ENCODE data around the gene OPN1SW.

Gene OPN1SW

DNA sequence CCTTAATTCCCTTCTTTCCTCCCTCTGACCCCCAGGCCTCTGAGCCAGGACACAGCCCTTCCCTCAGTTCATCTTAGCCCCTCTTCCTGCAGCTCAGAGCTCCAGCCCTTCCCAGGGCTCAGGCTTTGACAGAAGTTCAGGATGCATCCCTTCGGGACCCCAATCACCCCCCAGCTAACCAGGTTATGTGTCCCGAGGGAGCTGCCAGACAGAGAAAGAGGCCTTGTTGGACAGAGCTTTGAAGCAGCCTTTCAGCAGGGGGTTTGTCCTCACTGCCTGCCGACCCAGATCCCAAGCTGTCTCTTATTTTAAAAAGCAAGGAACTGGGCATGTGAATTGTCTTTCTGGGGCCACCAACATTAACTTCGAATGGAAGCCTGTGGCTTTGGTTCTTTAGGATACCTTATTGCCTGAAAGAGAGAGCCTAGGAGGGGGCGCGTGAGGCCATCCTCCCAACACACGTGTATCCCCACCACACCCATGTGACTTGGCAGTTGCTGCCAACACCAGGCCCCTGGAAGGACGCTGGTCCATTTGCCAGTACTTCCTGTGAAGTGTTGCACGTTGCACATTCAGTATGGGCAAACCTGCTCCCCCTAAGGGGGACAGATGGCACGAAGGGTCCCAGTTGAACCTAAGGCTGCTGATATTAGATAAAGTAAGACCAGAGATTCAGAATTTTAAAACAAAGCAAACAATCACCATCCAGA, 17.0 kb upstream of the OPN1SW start:
- no peak for DNase-seq

GRCh38 chr7:128791972-128792327, 16.4 kb upstream of the OPN1SW start:
- DNase-seq: no peak

DNA sequence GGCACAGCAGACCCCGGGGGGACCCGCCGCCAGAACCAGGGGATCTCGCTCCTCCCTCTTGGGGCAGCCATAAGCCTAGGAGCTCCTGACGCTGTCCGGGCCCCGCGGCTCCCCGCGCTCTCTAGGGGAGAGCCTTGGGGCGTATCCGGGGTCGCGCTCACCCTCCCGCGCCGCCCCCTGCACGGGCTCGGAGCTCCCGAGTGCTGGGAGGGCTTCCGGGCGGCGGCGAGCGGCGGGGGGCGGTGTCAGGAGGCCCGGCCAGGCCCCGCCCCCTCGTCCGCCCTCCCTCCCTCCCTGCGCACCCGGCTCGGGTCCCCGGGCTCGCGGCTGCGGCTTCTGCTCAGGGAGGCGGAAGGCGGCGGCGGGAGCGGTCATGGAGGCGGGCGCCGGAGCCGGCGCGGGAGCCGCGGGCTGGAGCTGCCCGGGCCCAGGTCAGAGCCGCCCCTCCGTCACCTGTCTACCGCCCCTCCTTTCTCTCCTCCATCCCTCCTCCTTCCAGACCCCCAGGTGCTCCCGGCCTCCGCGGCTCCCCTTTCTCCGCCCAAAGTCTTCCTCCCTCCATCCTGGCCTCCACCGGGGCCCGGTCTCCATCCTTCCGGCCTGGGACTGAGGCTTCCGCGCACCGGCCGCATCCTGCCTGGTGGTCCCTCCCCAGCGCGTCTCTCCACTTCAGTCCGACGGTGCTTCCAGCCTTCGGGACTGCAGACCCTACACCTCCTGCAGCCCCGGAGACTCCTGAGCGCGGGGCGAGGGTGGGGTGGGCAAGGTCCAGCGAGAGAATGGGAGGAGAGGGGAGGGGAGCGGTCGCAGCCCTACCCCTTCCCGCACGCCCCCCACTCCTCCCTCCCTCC, 15.8 kb upstream of the OPN1SW start, which contains the start of gene CCDC136:
Gene CCDC136 (plus strand): TSS at position 848 of the 851 bp plus-strand sequence. CDS start 444 bp downstream, outside the sequence.
- DNase-seq: peak; percentile 91

DNA sequence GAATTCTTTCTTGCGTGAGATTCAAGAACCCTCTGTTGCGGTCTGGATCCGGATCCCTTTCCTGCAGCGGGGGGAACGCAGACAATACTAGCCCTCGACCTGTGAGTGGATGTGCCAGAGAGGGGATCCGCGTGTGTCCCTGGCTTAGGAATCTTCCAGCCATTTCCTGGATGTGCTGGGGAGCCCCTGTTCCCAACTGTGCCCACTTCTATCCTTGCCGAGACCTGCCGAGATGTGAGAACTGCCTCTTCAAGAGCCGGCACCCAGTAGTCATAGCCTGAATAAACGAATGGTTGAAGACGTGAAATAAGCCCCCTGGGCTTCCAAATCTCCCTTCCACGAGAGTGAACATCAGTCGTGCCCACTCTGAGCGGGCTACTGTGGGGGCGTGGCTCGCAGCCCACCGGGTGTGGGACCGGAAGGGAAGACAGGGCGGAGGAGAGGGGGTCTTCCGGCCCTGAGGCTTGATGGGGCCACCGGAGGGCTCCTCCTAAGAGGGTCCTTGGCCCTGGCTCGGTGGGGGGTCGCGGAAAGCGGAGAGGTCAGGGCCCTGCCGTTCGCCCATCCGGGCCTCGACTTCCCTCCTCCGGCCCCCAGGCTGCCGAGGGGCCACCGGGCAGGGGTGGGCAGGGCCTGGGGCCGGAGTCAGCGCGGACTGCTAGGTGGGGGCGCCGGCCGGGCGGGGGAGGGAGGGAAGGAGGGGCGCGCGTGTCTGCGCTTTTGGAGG, 14.9 kb upstream of the OPN1SW start:
- peak; percentile 10 for DNase-seq

DNA sequence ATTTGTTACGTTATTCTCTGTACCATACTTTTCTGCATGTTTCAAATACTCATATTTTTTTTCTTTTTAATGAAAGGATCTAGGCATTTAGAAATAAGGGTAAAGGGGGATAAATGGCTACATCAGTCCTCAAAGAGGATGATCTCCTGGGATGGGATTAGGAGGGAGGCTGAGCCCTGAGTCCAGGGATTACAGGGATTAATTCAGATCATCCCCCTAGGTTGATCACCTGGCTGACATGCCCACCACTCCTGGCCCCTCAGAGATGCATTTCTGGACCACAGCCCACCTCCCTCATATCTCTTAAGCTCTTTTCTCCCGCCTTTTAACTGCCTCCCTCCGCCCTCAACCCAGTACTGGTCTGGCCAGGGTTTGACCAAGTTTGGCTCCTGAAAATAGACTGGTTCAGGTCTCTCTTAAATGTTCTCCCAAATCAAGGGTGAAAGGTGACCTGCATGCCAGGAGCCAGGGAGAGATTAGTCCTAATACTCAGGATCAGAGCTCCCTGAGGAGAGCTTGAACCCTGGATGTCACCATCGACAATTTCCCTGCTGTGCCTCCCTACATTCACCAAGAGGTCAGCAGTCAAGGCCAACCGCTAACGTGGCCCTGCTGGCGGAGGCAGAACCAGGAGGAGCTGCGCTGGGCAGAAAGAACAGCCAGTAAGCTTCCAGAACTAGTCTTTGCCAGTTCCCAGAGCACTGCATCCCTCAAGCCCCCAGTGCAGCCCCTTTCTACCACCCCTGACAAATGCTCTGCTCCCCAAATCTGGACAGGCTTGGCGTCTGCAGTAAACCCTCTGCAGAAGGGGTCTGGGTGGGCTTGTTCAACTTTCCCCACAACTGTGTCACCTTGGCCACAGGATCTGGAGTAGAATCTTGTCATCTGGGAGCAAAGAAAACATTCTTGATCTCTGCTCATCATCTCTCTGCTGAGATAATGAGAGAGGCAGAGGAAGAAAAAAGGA, 13.1 kb upstream of the OPN1SW start:
- DNase-seq: no peak

DNA sequence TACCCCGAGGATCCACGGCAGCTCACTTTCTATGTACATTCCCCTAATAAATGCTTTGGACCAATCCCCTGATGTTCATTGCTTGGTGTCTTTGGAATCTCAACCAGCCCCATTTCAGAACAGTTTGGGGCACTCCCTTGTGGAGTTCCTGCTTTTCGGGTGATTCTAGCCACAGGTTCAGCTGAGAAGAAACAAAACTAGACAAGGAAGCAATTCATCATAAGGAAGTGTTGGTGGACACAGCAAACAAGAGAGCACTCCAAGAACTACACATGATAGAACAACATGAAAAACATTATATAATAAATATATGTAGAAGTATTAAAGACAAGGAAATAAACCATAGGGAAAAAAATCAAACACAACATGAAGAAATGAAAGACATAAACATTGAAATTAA, 10.1 kb upstream of the OPN1SW start:
- no peak for DNase-seq

DNA sequence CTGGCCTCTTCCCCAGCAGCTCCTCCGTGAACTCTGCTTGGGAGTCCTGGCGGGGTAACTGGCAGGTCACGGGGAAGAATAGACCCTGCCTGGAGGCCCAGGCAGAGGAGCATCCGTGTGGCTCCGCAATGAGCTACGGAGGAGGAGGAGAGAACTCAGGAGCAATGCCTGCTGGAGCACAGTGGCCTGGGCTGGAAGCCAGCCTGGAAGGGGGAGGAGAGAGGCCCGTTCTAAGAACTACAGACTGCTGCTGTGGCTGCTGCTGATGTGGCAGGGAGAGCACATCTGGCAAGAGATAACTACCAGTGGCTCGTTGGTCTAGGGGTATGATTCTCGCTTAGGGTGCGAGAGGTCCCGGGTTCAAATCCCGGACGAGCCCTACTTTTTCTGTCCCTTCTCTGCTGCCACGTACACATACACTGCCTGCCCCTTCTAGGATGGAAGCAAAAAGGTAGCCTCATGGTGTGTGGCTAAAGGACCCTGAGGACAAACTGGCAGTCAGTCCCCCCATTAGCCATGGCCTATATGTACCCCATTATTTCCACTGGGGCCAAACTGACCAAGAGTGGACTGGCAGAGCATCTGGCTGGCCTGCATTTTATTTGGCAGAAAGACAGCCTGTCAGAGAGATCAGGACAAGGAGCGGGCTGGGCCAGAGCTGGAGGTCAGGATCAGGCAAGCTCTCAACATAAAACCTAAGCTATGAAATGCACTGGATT, 7.7 kb upstream of the OPN1SW start:
- DNase-seq: no peak

GRCh38 chr7:128781851-128782250, 6.3 kb upstream of the OPN1SW start:
- DNase-seq: no peak

DNA sequence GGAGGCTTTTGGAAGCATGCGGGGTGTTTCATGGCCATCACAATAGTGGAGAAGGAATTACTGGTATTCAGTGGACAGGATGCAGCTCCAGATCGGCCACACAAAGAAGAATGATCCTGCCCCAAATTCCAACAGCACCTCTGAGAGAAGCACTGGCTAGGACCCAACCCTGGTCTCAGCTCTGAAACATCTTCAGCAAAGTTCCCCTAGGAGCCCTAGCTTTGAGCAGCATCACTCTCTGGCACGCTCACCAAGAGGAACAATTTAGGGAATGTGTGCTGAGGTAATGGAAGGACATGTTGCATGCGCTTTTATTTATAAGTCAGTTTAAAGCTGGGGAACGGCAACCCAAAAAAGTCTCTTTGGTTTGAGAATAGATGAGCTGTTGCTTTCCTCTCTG, 5.5 kb upstream of the OPN1SW start:
- DNase-seq: no peak

DNA sequence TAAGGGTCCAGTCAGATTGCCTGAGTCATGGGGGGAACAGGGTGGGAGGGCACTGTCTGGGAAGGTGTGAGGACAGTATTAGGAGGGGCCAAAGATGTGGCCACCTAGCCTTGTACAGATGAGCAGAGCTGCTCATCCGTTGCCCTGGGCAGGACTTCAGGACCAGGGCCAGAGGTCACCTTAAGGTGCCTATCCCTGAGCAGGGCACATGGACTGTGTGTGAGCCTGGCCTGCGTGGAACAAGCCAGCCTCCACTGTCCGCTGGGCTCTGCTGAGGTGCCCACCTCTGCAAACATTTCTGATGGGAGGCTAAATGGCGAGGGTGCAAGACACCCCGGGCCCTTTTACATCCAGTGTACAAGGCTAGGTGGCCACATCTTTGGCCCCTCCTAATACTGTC, 3.4 kb upstream of the OPN1SW start:
- DNase-seq: no peak

DNA sequence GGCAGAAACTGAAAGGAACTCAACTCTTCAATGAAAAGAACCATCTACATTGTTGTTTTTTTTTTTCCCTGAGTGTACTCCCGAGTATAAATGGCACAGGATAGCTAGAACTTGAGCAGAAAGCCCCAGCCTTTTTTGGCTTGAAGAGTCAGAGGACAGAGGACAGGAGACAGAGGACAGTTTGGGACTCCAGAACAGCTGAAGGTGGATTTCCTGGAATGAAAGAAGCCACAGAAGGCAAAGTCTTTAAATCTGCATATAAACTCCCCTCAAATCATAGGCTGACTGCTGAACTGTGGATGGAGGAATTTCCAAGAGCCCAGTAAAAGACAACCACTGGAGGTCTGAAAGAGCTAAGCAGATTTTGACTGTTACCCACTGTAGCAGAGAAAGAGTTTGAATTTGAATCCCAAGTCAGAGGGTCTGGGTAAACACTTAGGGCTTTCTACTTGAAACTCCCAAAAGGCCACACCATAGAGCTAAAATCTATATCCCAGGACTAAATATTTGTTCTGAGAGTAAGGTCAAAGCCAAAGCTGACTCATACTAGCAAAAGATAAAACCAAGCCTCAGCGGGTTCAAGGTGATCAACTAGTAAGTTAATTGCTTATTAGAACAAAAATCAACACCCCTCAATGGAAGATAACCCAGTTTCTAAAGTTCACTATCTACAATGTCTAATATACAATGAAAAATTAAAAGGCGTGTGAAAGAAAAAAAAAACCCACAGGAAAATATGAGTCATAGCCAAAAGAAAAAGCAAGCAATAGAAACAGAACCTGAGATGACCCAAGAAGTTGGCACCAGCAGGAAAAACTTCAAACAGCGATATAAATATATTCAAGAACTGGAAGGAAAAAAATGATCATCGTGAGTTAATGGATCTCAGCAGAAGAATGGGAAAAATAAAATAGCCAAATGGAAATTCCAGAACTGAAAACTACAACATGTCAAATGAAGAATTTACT, 1.8 kb upstream of the OPN1SW start:
- no peak for DNase-seq

GRCh38 chr7:128774921-128775320, 673 bp downstream of the OPN1SW start:
- DNase-seq: no peak

GRCh38 chr7:128774029-128774689, 1.4 kb downstream of the OPN1SW start:
- DNase-seq: no peak

- no peak for DNase-seq
Measured at GRCh38 chr7:128773604-128774003, 2.0 kb downstream of the OPN1SW start.

DNA sequence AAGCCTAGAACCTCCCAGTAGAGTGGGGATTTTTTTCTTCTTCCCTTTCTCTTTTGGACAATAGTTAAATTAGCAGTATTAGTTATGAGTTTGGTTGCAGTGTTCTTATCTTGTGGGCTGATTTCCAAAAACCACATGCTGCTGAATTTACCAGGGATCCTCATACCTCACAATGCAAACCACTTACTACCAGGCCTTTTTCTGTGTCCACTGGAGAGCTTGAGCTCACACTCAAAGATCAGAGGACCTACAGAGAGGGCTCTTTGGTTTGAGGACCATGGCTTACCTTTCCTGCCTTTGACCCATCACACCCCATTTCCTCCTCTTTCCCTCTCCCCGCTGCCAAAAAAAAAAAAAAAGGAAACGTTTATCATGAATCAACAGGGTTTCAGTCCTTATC, 5.4 kb downstream of the OPN1SW start:
- DNase-seq: no peak

- DNase-seq: no peak
Measured at GRCh38 chr7:128767475-128768110, 8.0 kb downstream of the OPN1SW start.

DNA sequence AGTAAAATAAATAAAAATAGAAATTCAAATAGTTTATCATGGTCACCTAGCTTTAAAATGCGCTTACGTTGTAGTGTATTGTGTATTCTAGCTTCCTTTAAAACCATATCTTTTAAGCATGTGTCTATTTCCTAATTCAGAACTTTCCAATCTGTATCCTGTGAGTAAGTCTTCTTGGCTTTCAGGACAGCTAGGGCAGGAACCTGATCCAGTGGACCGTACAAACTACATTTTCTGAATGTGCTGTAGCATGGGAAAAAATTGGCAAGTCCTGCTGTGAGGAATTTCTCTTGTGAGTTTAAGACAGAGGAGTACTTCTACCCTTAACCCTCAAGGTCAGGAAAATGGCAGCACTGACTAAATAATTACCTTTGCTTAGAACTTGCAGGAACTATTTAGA, 12.1 kb downstream of the OPN1SW start:
- DNase-seq: no peak

DNA sequence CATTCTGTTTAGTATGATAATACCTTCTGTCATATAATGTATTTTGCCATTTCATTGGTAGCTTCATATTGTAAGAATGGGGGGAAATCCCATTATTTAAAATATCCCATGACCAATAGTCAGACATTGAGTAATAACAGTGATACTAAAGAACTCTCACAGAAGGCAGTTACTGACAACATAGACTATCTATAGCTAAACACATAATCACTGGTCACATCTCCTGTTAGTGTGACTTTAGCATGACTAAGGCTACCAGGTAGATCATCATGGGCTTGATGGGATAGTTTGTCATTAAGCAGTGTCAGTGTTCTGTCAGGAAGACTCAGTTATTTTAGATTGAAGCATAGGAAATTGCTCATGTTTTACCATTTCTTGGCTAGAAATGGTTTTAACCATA, 16.4 kb downstream of the OPN1SW start:
- no peak for DNase-seq

DNA sequence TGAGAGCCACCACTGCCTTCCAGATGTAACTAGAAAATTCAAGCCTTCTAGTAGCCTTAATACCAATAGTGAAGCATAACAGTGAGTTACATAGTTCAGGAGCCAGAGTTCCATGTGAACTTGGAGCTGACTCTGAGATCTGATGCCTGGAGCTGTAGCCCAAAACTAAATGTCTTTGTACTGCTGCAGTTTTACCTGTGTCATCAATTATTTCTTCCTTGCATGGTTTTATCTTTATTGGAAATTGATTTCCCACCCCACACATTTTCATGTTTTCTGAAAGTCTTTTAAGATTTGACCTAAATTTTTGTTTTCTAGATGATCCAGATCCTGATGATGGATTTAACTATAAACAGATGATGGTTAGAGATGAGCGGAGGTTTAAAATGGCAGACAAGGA, 17.0 kb downstream of the OPN1SW start:
- DNase-seq: no peak

Data from CD4-positive, alpha-beta T cell treated with Interleukin-6 for 4 hours (primary cell).